HepG2 (cell line): ENCODE data around the gene SLCO3A1. TPM values are rescaled to one million over a fixed set of nuclear protein-coding genes. Genes with fewer than 3 reads are reported as not detected.

Experiments used
- ARHGAP35 ChIP-seq: sonication (generic); formaldehyde crosslinking; IDR thresholded peaks from 2 replicates; pipeline ENCODE4 v1.9.0; 2022; ENCODE audit warnings: mild to moderate bottlenecking, inconsistent platforms, moderate library complexity, missing genetic modification reagents, borderline replicate concordance
- ATF4 ChIP-seq, 2 experiments: fragments of 450-650 bp in 1 of 2; sonication (generic) in 1 of 2; formaldehyde crosslinking; IDR thresholded peaks; 2 replicates each; pipeline versions ENCODE4 v1.5.0 to v1.8.0; 2020 to 2022; ENCODE audit warnings: mild to moderate bottlenecking in 1 of 2, missing genetic modification reagents in 1 of 2
- ELK4 ChIP-seq: sonication (generic); formaldehyde crosslinking; IDR thresholded peaks from 2 replicates; pipeline ENCODE4 v1.9.0; 2021; ENCODE audit warnings: missing genetic modification reagents, borderline replicate concordance
- EZH2 ChIP-seq: conservative IDR thresholded peaks from 2 replicates; pipeline ENCODE4 v1.6.1; 2012; ENCODE audit warnings: mild to moderate bottlenecking, low read depth, low read length, moderate library complexity
- FLYWCH1 ChIP-seq: sonication (generic); formaldehyde crosslinking; IDR thresholded peaks from 2 replicates; pipeline ENCODE4 v1.8.1; 2023; ENCODE audit warnings: mild to moderate bottlenecking, missing genetic modification reagents
- HDAC1 ChIP-seq: sonication (generic); formaldehyde crosslinking; IDR thresholded peaks from 2 replicates; pipeline ENCODE4 v1.5.1; 2020; ENCODE audit warnings: mild to moderate bottlenecking, missing genetic modification reagents
- HNF1A ChIP-seq, 2 experiments: sonication (generic) in 1 of 2; formaldehyde crosslinking in 1 of 2; IDR thresholded peaks; 2 replicates each; pipeline versions ENCODE4 v1.4.0 to v1.6.1; 2016 to 2020; ENCODE audit warnings: borderline replicate concordance in 1 of 2, low read depth in 1 of 2, mild to moderate bottlenecking in 1 of 2, missing genetic modification reagents in 1 of 2
- IKZF4 ChIP-seq: sonication (generic); formaldehyde crosslinking; IDR thresholded peaks from 2 replicates; pipeline ENCODE4 v1.5.1; 2020; ENCODE audit warnings: borderline replicate concordance, mild to moderate bottlenecking, low read depth, missing genetic modification reagents; ENCODE audit errors: not compliant biosample characterization
- MAFF ChIP-seq: IDR thresholded peaks from 2 replicates; pipeline ENCODE4 v1.6.1; 2011; ENCODE audit warnings: low read depth, low read length, improper control_type of control experiment
- MAX ChIP-seq: IDR thresholded peaks from 2 replicates; pipeline ENCODE4 v1.6.1; 2012; ENCODE audit warnings: inconsistent platforms
- POGZ ChIP-seq: sonication (generic); formaldehyde crosslinking; IDR thresholded peaks from 2 replicates; pipeline ENCODE4 v1.4.0; 2020; ENCODE audit warnings: mild to moderate bottlenecking, missing genetic modification reagents
- RFX1 ChIP-seq: fragments of 450-650 bp; IDR thresholded peaks from 2 replicates; pipeline ENCODE4 v1.6.1; 2017
- RXRA ChIP-seq: sonication (generic); formaldehyde crosslinking; IDR thresholded peaks from 2 replicates; pipeline ENCODE4 v1.5.1; 2020; ENCODE audit warnings: missing genetic modification reagents
- SATB2 ChIP-seq: sonication (generic); formaldehyde crosslinking; IDR thresholded peaks from 2 replicates; pipeline ENCODE4 v1.5.0; 2020; ENCODE audit warnings: missing genetic modification reagents
- SKI ChIP-seq: fragments of 450-650 bp; IDR thresholded peaks from one replicate; pipeline ENCODE4 v1.6.1; 2018; ENCODE audit warnings: mild to moderate bottlenecking; ENCODE audit not compliant: partially characterized antibody
- SRY ChIP-seq: sonication (generic); formaldehyde crosslinking; IDR thresholded peaks from 2 replicates; pipeline ENCODE4 v1.8.0; 2022; ENCODE audit warnings: mild to moderate bottlenecking, missing genetic modification reagents
- ZNF124 ChIP-seq: sonication (generic); formaldehyde crosslinking; IDR thresholded peaks from 2 replicates; pipeline ENCODE4 v1.4.0; 2020; ENCODE audit warnings: missing genetic modification reagents
- ZNF205 ChIP-seq: IDR thresholded peaks from 2 replicates; pipeline ENCODE4 v1.6.1; 2018; ENCODE audit warnings: missing biosample characterization, missing genetic modification reagents
- ZNF232 ChIP-seq: sonication (generic); formaldehyde crosslinking; IDR thresholded peaks from 2 replicates; pipeline ENCODE4 v1.4.0; 2020; ENCODE audit warnings: missing genetic modification reagents, borderline replicate concordance
- ZNF589 ChIP-seq: sonication (generic); formaldehyde crosslinking; conservative IDR thresholded peaks from 2 replicates; pipeline ENCODE4 v1.8.0; 2022; ENCODE audit warnings: mild to moderate bottlenecking, moderate library complexity, missing genetic modification reagents
- ZNF724P ChIP-seq: sonication (generic); formaldehyde crosslinking; IDR thresholded peaks from 2 replicates; pipeline ENCODE4 v1.8.0; 2022; ENCODE audit warnings: missing genetic modification reagents, borderline replicate concordance
- ZNF749 ChIP-seq: sonication (generic); formaldehyde crosslinking; IDR thresholded peaks from 2 replicates; pipeline ENCODE4 v1.8.0; 2022; ENCODE audit warnings: mild to moderate bottlenecking, missing genetic modification reagents, moderate library complexity, borderline replicate concordance
- ZNF75D ChIP-seq: sonication (generic); formaldehyde crosslinking; IDR thresholded peaks from 2 replicates; pipeline ENCODE4 v1.8.1; 2023; ENCODE audit warnings: missing genetic modification reagents, mild to moderate bottlenecking, borderline replicate concordance
- ZNF777 ChIP-seq: sonication (generic); formaldehyde crosslinking; IDR thresholded peaks from 2 replicates; pipeline ENCODE4 v1.4.0; 2020; ENCODE audit warnings: missing genetic modification reagents
- polyA plus RNA-seq, 8 experiments: library from polyadenylated mRNA; depleted of rRNA in 3 of 8; stranded (reverse) in 7 of 8; unstranded in 1 of 8; fragments of >200 nt; fragmentation: Illumina TruSeq in 4 of 8; extraction: Trizol in 4 of 8; gene quantifications; 2 replicates each; pipeline versions ENCODE4 v1.2.1 to v1.2.3, GENCODE V29; 2011 to 2016; ENCODE audit warnings: low read depth in 4 of 8, missing spikeins in 1 of 8, mixed read lengths in 1 of 8; ENCODE audit not compliant: insufficient read depth in 1 of 8
- total RNA-seq, 5 experiments: library from RNA; depleted of rRNA; stranded (reverse); fragments of >200 nt; fragmentation: Illumina TruSeq; extraction: Trizol; gene quantifications; 2 replicates each; pipeline ENCODE4 v1.2.3, GENCODE V29; 2016; ENCODE audit warnings: low read depth in 1 of 5

The SLCO3A1 gene
- total and polyA plus RNA-seq, 2 of the 13 experiments (the other 11 are each of a cell fraction or from before 2014, with no cell fraction given): 0.02 TPM; not detected in 1

GRCh38 chr15:92170897-92171296 is 317.4 kb downstream of the SLCO3A1 start (continued):
- TF ChIP-seq ATF4 (CRISPR knock-in tag; IDR thresholded peaks at IDR 0.05) (no peak), HDAC1 (CRISPR knock-in tag) (peak; percentile 56; the same call in 1 of the 2 replicates), FLYWCH1 (CRISPR knock-in tag) (no peak), ZNF124 (no peak), ZNF724P (CRISPR knock-in tag) (no peak), ZNF75D (CRISPR knock-in tag) (no peak), ZNF589 (no peak), HNF1A (IDR thresholded peaks at IDR 0.05; ENCODE audit: low read depth) (no peak), HNF1A (CRISPR knock-in tag; IDR thresholded peaks at IDR 0.05; ENCODE audit: borderline replicate concordance) (no peak), ZNF205 (CRISPR knock-in tag) (no peak), EZH2 (no peak), SKI (no peak), ZNF777 (CRISPR knock-in tag) (no peak), ELK4 (no peak), RFX1 (no peak), SATB2 (CRISPR knock-in tag) (no peak), RXRA (no peak), POGZ (CRISPR knock-in tag) (peak; percentile 69; the same call in 1 of the 2 replicates), SRY (no peak), MAFF (no peak), ZNF749 (CRISPR knock-in tag) (no peak), IKZF4 (CRISPR knock-in tag) (no peak), ZNF232 (CRISPR knock-in tag) (no peak), MAX (peak; percentile 39; the same call in 1 of the 2 replicates), ARHGAP35 (CRISPR knock-in tag) (no peak)
